Fibroblast of lung (primary cell): ENCODE measurements around the gene RHOH. TPM values are rescaled to one million over a fixed set of nuclear protein-coding genes. Genes with fewer than 3 reads are reported as not detected.

Source experiments
- DNase-seq, 2 donors: peaks; one replicate each; pipeline versions ENCODE4 v3.0.0 to v3.0.0-alpha.2; 2010; ENCODE audit warnings: low read depth in 2 of 2
- H2AFZ ChIP-seq: 2 replicates; pipeline ENCODE4 v1.5.1; 2012; ENCODE audit warnings: low read length, control low read depth, inconsistent platforms
- H3K27ac ChIP-seq: 2 replicates; pipeline ENCODE4 v1.5.1; 2011; ENCODE audit warnings: low read length, control low read depth; ENCODE audit not compliant: insufficient read depth
- H3K27me3 ChIP-seq: 2 replicates; pipeline ENCODE4 v1.5.1; 2011; ENCODE audit warnings: mild to moderate bottlenecking, low read length; ENCODE audit not compliant: control insufficient read depth, insufficient read depth
- H3K36me3 ChIP-seq: 2 replicates; pipeline ENCODE4 v1.5.1; 2011; ENCODE audit warnings: low read length; ENCODE audit not compliant: control insufficient read depth, insufficient read depth
- H3K4me1 ChIP-seq: 2 replicates; pipeline ENCODE4 v1.5.1; 2011; ENCODE audit warnings: low read length; ENCODE audit not compliant: control insufficient read depth, insufficient read depth; ENCODE audit errors: extremely low read depth
- H3K4me2 ChIP-seq: 2 replicates; pipeline ENCODE4 v1.5.1; 2011; ENCODE audit warnings: low read length, control low read depth; ENCODE audit not compliant: insufficient read depth; ENCODE audit errors: extremely low read depth
- H3K4me3 ChIP-seq, 4 experiments: fragments of 200-600 bp in 1 of 4; sonication (generic) in 1 of 4; replicated peaks in 1 of 4; 2 replicates each; pipeline ENCODE4 v1.5.1; 2011 to 2016; ENCODE audit warnings: low read length in 4 of 4, low read depth in 3 of 4, mild to moderate bottlenecking in 3 of 4, control low read depth in 2 of 4, inconsistent platforms in 1 of 4, mixed read lengths in 1 of 4; ENCODE audit not compliant: insufficient read depth in 1 of 4; ENCODE audit errors: control extremely low read depth in 1 of 4
- H3K79me2 ChIP-seq: 2 replicates; pipeline ENCODE4 v1.5.1; 2012; ENCODE audit warnings: mild to moderate bottlenecking, low read length, inconsistent platforms; ENCODE audit not compliant: control insufficient read depth, insufficient read depth
- H3K9ac ChIP-seq: 2 replicates; pipeline ENCODE4 v1.5.1; 2011; ENCODE audit warnings: mild to moderate bottlenecking, low read length, control low read depth; ENCODE audit not compliant: insufficient read depth
- H3K9me3 ChIP-seq: 2 replicates; pipeline ENCODE4 v1.5.1; 2012; ENCODE audit warnings: low read depth, low read length; ENCODE audit not compliant: control insufficient read depth, insufficient read depth
- H4K20me1 ChIP-seq: 2 replicates; pipeline ENCODE4 v1.5.1; 2011; ENCODE audit warnings: low read length; ENCODE audit not compliant: control insufficient read depth, insufficient read depth; ENCODE audit errors: extremely low read depth
- CTCF ChIP-seq, 2 donors: IDR thresholded peaks in 1 of 2; conservative IDR thresholded peaks in 1 of 2; 1 replicate in 1 of 2; 2 replicates in 1 of 2; pipeline ENCODE4 v1.5.1; 2011 to 2012; ENCODE audit warnings: low read length in 2 of 2, control low read depth in 1 of 2, inconsistent platforms in 1 of 2, low read depth in 1 of 2, mild to moderate bottlenecking in 1 of 2
- EZH2 ChIP-seq: IDR thresholded peaks from 2 replicates; pipeline ENCODE4 v1.5.1; 2012; ENCODE audit warnings: low read length, control low read depth, mild to moderate bottlenecking; ENCODE audit errors: missing control alignments
- polyA plus RNA-seq, 2 donors: library from polyadenylated mRNA; depleted of rRNA in 1 of 2; stranded (reverse) in 1 of 2; unstranded in 1 of 2; fragments of >200 nt; gene quantifications; 2 replicates each; pipeline ENCODE4 v1.2.1, GENCODE V29; 2011 to 2012; ENCODE audit warnings: missing spikeins in 1 of 2
- total RNA-seq: library from RNA; depleted of rRNA; stranded (reverse); fragments of >200 nt; gene quantifications from 2 replicates; pipeline ENCODE4 v1.2.1, GENCODE V29; 2014

The RHOH gene
- total and polyA plus RNA-seq, 2 donors (not counting 1 experiment from before 2014, with no cell fraction given): not detected

- no peak overlapping the region for H3K4me2 ChIP-seq
Observed at GRCh38 chr4:40195182-40196177, 1.4 kb upstream of the RHOH start.

GRCh38 chr4:40196272-40196671, 559 bp upstream of the RHOH start:
- Histone ChIP-seq H3K4me3 (no peak overlapping the region), H3K27me3 (no peaks in the 10 kb centered on the region), H2AFZ (no peak overlapping the region), H3K9me3 (no peaks in the 10 kb centered on the region), H3K9ac (no peak overlapping the region), H3K4me2 (no peak overlapping the region), H3K36me3 (no peaks in the 10 kb centered on the region), H4K20me1 (no peaks in the 10 kb centered on the region), H3K79me2 (no peaks in the 10 kb centered on the region), H3K4me1 (no peaks in the 10 kb centered on the region), H3K27ac (no peak overlapping the region)
- DNase-seq: no peak
- TF ChIP-seq EZH2 (no peak), CTCF (conservative IDR thresholded peaks at IDR 0.05 in 1 of 2, IDR thresholded peaks at IDR 0.05 in 1 of 2; ENCODE audit: low read depth in 1 of 2, low read length in 2 of 2) (no peak)

More at GRCh38 chr4:40195182-40196177, 1.4 kb upstream of the RHOH start:
- Histone ChIP-seq H3K27me3 (no peaks in the 10 kb centered on the region), H3K36me3 (no peaks in the 10 kb centered on the region), H3K9ac (no peak overlapping the region), H3K27ac (no peak overlapping the region), H4K20me1 (no peaks in the 10 kb centered on the region), H2AFZ (no peak overlapping the region), H3K4me3 (no peak overlapping the region), H3K79me2 (no peaks in the 10 kb centered on the region), H3K9me3 (no peaks in the 10 kb centered on the region), H3K4me1 (no peaks in the 10 kb centered on the region)
- no peak for TF ChIP-seq CTCF (conservative IDR thresholded peaks at IDR 0.05 in 1 of 2, IDR thresholded peaks at IDR 0.05 in 1 of 2; ENCODE audit: low read depth in 1 of 2, low read length in 2 of 2)
- no peak for DNase-seq

- H2AFZ ChIP-seq: no peak overlapping the region
- DNase-seq: no peak
- no peak overlapping the region for H3K27ac ChIP-seq
- TF ChIP-seq CTCF (conservative IDR thresholded peaks at IDR 0.05 in 1 of 2, IDR thresholded peaks at IDR 0.05 in 1 of 2; ENCODE audit: low read depth in 1 of 2, low read length in 2 of 2): no peak
- TF ChIP-seq EZH2: no peak
- no peaks in the 10 kb centered on the region for H3K4me1 ChIP-seq
- no peak overlapping the region for H3K4me3 ChIP-seq
- no peaks in the 10 kb centered on the region for H3K36me3 ChIP-seq
- H3K79me2 ChIP-seq: no peaks in the 10 kb centered on the region
- no peaks in the 10 kb centered on the region for H3K27me3 ChIP-seq
- H3K9me3 ChIP-seq: no peaks in the 10 kb centered on the region
- H4K20me1 ChIP-seq: no peaks in the 10 kb centered on the region
- H3K9ac ChIP-seq: no peak overlapping the region
- H3K4me2 ChIP-seq: no peak overlapping the region
Observed at GRCh38 chr4:40197879-40198689, 1.3 kb downstream of the RHOH start.
